Esophagus muscularis mucosa (tissue), 4 donors: ENCODE results near the gene HEPHL1.
"Not testable (repeated sequence)": the region's sequence is repeated elsewhere in the genome, so short reads cannot be mapped to it uniquely, and the experiment has no call there.

Experiments used
- CTCF ChIP-seq, 3 experiments: fragments of 200-600 bp in 2 of 3; fragments of 450-650 bp in 1 of 3; sonication (generic) in 2 of 3; IDR thresholded peaks; one replicate each; pipeline ENCODE4 v1.5.1; 2017 to 2019; ENCODE audit warnings: antibody characterized with exemption in 3 of 3, mild to moderate bottlenecking in 2 of 3, moderate library complexity in 1 of 3
- EP300 ChIP-seq: sonication (generic); formaldehyde crosslinking; IDR thresholded peaks from one replicate; pipeline ENCODE4 v1.6.1; 2017; ENCODE audit warnings: antibody characterized with exemption
- POLR2A ChIP-seq: fragments of 450-650 bp; IDR thresholded peaks from one replicate; pipeline ENCODE4 v1.6.1; 2017; ENCODE audit warnings: antibody characterized with exemption, moderate library complexity, mild to moderate bottlenecking, low read depth

- not testable (repeated sequence) for TF ChIP-seq CTCF (IDR thresholded peaks at IDR 0.05); EP300; POLR2A
Measured at GRCh38 chr11:94119676-94120075, 98.5 kb downstream of the HEPHL1 start.
